BLaER1 treated with 17β-estradiol and CSF1 and Interleukin-3, amounts not matched to agents 10 nM and 100 nM (cell line): Measurements from ENCODE around the gene FASN.

ENCODE experiments used
- H3K27ac ChIP-seq, 11 experiments: shearing (Covaris generic); formaldehyde crosslinking; 2 replicates each; pipeline ENCODE4 v1.8.1; 2022
- H3K27me3 ChIP-seq, 11 experiments: shearing (Covaris generic); formaldehyde crosslinking; 2 replicates each; pipeline ENCODE4 v1.8.1; 2022
- H3K36me3 ChIP-seq, 11 experiments: shearing (Covaris generic); formaldehyde crosslinking; 2 replicates each; pipeline ENCODE4 v1.8.1; 2022
- H3K4me1 ChIP-seq, 10 experiments: shearing (Covaris generic); formaldehyde crosslinking; 2 replicates each; pipeline ENCODE4 v1.8.1; 2022
- H3K4me2 ChIP-seq, 11 experiments: shearing (Covaris generic); formaldehyde crosslinking; 2 replicates each; pipeline ENCODE4 v1.8.1; 2022
- H3K4me3 ChIP-seq, 10 experiments: shearing (Covaris generic); formaldehyde crosslinking; 2 replicates each; pipeline ENCODE4 v1.8.1; 2022
- H3K9ac ChIP-seq, 11 experiments: shearing (Covaris generic); formaldehyde crosslinking; 2 replicates each; pipeline ENCODE4 v1.8.1; 2022
- H3K9me3 ChIP-seq, 11 experiments: shearing (Covaris generic); formaldehyde crosslinking; replicated peaks in 1 of 11; 2 replicates each; pipeline ENCODE4 v1.8.1; 2022
- H4K20me1 ChIP-seq, 11 experiments: shearing (Covaris generic); formaldehyde crosslinking; 2 replicates each; pipeline ENCODE4 v1.8.1; 2022
- Cebpa-rat ChIP-seq, 11 experiments: shearing (Covaris generic); IDR thresholded peaks; 2 replicates each; pipeline ENCODE4 v1.8.1; 2022

The FASN gene

DNA sequence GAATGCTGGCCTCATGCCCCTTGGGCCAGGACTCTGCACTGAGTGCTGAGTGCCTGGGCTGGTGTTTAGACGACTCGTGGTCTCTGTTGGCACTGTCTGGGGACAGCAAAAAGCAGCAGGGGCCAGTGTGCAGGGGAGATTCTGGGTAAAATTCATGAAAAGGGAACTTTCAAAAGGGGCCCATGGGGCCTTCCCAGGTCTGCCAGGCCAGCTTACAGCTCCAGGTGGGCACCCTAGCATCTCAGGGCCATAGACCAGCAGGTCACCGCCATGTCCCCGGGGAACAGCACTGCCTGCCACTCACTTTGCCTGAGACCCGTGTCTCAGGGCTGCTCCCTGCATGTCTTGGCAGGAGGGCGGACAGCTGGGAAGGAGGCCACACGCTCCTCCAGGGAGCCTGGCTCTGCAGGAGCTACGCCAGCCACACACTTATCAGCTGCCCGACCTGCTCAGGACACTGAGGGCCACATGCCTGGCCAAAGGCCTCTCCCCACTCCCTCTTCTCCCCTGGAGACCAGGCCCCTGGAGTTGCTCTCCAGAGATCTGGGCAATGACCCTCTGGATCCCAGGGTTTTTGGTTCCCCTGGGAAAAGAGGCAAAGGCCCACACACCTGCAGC, 8.8 kb upstream of the FASN start:
- peak overlapping the region; percentile 64 to 80 (median 77) for H3K9ac ChIP-seq
- H3K4me3 ChIP-seq = peak overlapping the region; percentile 39 to 66 (median 55)
- H4K20me1 ChIP-seq = no peaks in the 10 kb centered on the region
- H3K27ac ChIP-seq = peak overlapping the region; percentile 74 to 89 (median 81)
- H3K4me1 ChIP-seq = peaks cover 47 to 74% (median 67%) of the 10 kb centered on the region in 10 experiments
- H3K9me3 ChIP-seq = no peaks in the 10 kb centered on the region
- no peaks in the 10 kb centered on the region for H3K27me3 ChIP-seq
- H3K4me2 ChIP-seq = peak overlapping the region; percentile 87 to 99 (median 95)
- no peak for TF ChIP-seq Cebpa-rat (IDR thresholded peaks at IDR 0.05)
- no peaks in the 10 kb centered on the region for H3K36me3 ChIP-seq

DNA sequence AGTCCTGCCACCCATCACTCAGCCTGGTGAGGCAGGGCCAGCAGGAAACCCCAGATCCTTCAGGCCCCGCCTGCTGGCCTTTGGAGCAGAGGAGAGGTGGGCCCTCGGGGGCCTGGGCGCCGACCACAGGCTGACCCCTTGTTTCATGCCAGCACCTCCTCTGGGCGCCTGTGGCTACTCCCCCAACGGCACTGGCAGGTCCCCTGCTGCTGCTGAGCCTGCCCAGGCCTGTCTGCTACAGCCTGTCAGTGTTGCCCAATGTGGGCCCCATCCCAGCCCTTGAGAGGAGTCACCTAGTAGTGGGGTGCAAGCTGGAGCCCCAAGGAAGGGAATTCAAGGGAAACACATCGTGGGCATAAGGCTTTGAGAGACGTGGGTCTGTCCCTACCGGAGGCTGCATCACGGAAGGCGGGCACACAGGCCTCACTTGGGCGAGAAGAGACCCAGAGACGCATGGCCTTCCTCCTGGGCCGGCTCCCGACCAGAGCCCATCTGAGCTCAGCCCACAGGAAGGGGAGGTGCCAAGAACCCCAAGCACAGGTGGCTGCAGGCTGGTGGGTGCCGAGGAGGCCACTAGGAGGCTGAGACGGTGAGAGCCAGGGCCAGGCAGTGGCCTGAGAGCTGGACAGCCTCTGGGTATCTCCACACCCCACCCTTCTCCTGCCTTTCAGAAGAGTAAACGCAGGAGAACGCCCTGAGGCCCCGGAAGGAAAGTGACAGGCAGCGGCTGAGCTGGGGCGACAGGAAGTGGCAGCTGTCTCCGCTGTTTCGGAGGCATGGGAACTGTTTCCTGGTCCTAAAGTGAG, 8.0 kb upstream of the FASN start:
- Histone ChIP-seq H3K36me3 (0 out of 22 replicates have a peak, but pooled peaks cover 0 to 4% (median 0%) of the 10 kb centered on the region in 11 experiments), H3K4me2 (peak overlapping the region; percentile 87 to 99 (median 95))

DNA sequence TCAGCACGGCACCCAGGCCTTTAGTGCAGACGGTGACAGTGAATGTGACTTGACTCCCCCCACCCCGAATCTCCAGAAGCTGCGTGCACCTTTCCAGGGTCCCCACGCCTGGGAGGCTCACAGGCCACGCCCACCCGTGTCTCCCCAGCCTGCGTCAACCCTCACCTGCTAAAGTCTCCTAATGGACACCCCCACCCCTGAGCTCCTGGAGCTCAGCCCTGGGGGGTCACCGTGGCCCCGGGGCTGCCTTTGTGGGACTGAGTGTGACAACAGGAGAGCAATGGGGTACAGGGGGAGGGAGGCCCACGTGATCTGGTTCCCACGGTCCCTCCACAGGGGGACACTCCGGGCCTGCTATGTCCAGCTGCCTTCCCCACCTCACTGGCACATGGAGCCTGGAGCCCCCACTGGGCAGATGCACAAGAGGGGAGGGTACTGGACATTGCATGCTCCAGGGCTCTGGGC, 7.4 kb upstream of the FASN start:
- Histone ChIP-seq H3K36me3 (peaks cover 0 to 7% (median 0%) of the 10 kb centered on the region in 11 experiments; a peak in 2 of 22 replicates), H3K4me2 (peak overlapping the region; percentile 87 to 99 (median 95)), H3K4me3 (peak overlapping the region; percentile 39 to 66 (median 55)), H4K20me1 (no peaks in the 10 kb centered on the region), H3K4me1 (peaks cover 57 to 87% (median 81%) of the 10 kb centered on the region in 10 experiments), H3K9ac (peak overlapping the region; percentile 64 to 80 (median 77)), H3K27ac (peak overlapping the region; percentile 74 to 89 (median 81)), H3K27me3 (no peaks in the 10 kb centered on the region), H3K9me3 (no peaks in the 10 kb centered on the region)
- TF ChIP-seq Cebpa-rat (IDR thresholded peaks at IDR 0.05) = no peak

More for the DNA sequence above, 8.0 kb upstream of the FASN start:
- Histone ChIP-seq H3K27me3 (no peaks in the 10 kb centered on the region), H4K20me1 (no peaks in the 10 kb centered on the region), H3K4me3 (peak overlapping the region; percentile 39 to 66 (median 55)), H3K4me1 (peaks cover 51 to 81% (median 74%) of the 10 kb centered on the region in 10 experiments), H3K27ac (peak overlapping the region; percentile 74 to 89 (median 81)), H3K9me3 (no peaks in the 10 kb centered on the region), H3K9ac (peak overlapping the region; percentile 64 to 80 (median 77))
- no peak for TF ChIP-seq Cebpa-rat (IDR thresholded peaks at IDR 0.05)

DNA sequence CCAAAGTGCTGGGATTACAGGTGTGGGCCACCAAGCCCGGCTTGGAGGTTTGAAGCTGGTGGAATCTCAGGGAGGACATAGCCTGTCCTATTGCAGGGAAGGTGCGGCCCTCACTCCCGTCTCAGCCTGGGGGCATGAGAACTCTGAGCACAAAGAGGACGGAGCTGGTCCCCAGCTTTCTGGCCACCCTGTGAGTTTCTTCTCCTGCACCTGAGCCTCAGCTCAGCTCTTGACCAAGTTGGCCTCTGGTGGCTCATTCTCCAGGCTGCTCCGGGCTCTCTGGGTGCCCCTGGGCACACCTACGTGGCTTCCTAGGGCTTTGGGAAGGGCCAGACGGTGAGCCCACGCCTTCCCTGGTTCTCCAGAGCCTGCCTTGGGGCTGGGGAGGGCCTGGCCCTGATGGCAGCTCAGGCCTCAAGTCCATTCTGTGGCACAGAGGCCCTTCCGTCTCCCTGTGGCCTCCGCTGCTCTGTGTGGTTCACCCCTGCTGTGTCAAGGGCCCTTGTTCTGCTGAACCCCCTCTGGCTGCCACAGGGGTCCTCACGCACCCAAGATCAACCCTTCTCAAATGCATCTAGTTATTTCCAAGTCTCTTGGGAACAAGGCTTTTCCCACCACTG, 6.9 kb upstream of the FASN start:
- no peak for TF ChIP-seq Cebpa-rat (IDR thresholded peaks at IDR 0.05)
- Histone ChIP-seq H3K4me3 (peak overlapping the region in 1 of 10 experiments; percentile 66; a peak in 1 of 20 replicates), H3K4me1 (peaks cover 63 to 93% (median 86%) of the 10 kb centered on the region in 10 experiments), H3K4me2 (peak overlapping the region; percentile 87 to 99 (median 95)), H4K20me1 (no peaks in the 10 kb centered on the region), H3K9ac (peak overlapping the region in 10 of 11 experiments; percentile 42 to 80 (median 76); a peak in 17 of 22 replicates), H3K27me3 (no peaks in the 10 kb centered on the region), H3K9me3 (no peaks in the 10 kb centered on the region), H3K36me3 (peaks cover 0 to 7% (median 0%) of the 10 kb centered on the region in 11 experiments; a peak in 2 of 22 replicates), H3K27ac (peak overlapping the region in 10 of 11 experiments; percentile 74 to 89 (median 82); a peak in 17 of 22 replicates)

DNA sequence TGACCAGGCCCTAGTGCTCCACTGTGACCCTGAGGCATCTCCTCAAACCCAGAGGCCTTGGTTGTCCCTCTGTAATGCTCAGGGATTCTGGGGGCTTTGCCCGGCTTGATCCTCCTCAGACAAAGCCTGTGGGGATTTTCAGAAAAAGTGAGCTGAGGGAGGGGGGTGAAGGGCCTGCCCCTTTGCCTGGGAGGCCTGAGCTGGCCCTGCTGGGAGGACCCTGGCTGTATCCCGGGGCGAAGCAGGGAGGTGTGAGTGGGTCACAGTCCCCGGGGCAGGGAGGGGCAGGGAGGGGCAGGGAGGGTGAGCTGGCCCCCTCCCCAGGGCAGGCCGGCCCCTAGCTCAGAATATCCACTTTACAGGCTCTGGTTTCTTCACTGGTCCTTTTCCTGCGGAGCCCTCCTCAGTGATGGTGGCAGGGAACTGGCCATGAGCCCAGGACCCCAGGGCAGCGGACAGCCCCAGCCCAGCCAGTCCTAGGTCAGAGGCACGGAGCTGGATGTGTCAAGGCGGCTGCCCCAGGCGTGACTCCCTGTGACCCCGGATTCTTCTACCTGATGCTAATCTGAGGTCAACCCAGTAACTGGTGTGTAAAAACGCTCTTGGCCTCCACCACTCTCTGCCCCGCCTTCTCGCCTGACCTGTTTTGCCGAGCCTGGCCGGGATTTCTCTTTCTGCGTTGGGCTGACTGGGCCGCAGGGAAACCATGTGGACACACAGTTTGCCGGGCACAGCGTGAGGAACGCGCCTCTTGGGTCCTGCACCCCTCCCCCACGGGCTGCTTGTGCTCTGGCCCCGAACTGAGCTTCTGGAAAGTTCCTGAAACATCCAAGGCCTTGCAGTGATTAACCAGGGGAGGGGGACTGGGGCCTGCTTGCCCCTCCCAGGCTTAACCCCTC, 5.8 kb upstream of the FASN start:
- Histone ChIP-seq H3K9ac (peak overlapping the region in 5 of 11 experiments; percentile 22 to 46 (median 29); a peak in 7 of 22 replicates), H3K27ac (peak overlapping the region in 7 of 11 experiments; percentile 15 to 83 (median 44); a peak in 10 of 22 replicates), H3K4me2 (peak overlapping the region in 8 of 11 experiments; percentile 11 to 93 (median 32); a peak in 9 of 22 replicates), H3K4me3 (no peak overlapping the region), H3K4me1 (peaks cover 67 to 96% (median 91%) of the 10 kb centered on the region in 10 experiments), H3K9me3 (no peaks in the 10 kb centered on the region), H4K20me1 (no peaks in the 10 kb centered on the region), H3K36me3 (peaks cover 0 to 7% (median 0%) of the 10 kb centered on the region in 11 experiments; a peak in 2 of 22 replicates), H3K27me3 (no peaks in the 10 kb centered on the region)
- TF ChIP-seq Cebpa-rat (IDR thresholded peaks at IDR 0.05) = no peak

DNA sequence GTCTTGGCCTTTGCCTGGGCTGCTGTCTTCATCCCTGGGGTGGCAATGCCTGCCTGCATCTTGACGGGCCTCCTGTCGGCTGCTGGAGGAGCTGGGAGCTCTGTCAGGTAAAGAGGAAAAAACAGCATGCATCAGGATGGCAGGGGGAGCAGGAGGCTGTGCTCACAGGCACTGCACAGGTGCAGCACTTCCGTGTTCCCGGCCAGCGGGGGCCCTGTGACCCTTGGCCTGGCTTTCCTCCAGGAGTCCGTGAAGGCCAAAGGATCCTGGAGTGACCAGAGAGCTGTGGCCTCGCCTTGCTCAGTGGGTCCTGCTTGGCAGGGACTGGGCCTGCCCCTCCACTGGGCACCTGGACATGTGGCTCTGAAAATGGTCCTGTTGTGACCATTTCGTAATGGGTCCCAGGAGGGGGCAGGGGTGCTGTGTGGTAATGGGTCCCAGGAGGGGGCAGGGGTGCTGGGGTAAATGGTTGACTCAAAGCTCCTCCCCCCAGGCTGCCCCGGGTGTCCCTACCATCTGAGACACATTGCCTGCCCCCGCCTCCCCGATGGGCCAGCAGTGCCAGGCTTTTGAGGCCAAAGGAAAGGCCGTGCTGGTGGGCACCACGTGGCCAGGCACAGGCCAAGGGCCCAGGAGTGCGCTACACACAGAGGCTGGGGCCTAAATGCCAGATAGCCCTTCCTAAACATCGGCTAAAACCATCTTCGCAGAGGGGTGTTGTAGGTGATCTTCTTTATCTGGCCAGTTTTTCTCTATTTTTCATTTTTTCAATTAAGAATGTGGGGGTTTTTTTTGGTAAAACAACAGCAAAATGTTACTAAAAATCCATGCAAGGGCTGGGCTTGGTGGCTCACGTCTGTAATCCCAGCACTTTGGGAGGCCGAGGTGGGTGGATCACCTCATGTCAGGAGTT, 4.0 kb upstream of the FASN start:
- Histone ChIP-seq H4K20me1 (peaks cover under 1 to 10% (median 8%) of the 10 kb centered on the region in 11 experiments; a peak in 20 of 22 replicates), H3K4me1 (peaks cover 51 to 79% (median 74%) of the 10 kb centered on the region in 10 experiments), H3K27ac (peak overlapping the region in 7 of 11 experiments; percentile 15 to 99 (median 42); a peak in 9 of 22 replicates), H3K4me2 (peak overlapping the region in 9 of 11 experiments; percentile 34 to 100 (median 100); a peak in 16 of 22 replicates), H3K9me3 (no peaks in the 10 kb centered on the region), H3K27me3 (no peaks in the 10 kb centered on the region), H3K4me3 (no peak overlapping the region), H3K36me3 (peaks cover 0 to 7% (median 0%) of the 10 kb centered on the region in 11 experiments; a peak in 2 of 22 replicates), H3K9ac (peak overlapping the region in 8 of 11 experiments; percentile 21 to 100 (median 38); a peak in 11 of 22 replicates)
- TF ChIP-seq Cebpa-rat (IDR thresholded peaks at IDR 0.05) = no peak

DNA sequence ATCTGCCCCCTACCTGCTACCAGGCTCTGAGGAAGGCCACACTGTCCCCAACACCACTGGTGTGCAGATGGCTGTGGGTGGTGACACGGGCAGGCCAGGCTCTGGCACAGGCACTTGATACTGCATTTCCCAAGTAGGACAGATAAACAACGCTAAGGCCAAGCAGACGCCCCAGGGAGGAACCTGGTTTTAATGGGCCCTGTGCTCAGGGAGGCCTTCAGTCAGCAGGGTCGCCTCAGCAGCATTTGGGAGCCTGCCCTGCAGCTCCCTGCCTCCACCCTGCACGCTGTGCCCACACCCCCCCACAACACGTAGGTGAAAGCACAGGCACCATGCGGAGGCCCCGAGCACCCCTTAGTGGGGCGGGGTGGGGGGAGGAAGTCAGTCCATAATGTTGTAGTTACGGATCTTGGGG, 3.3 kb upstream of the FASN start:
- Histone ChIP-seq H3K27me3 (no peaks in the 10 kb centered on the region), H3K9ac (peak overlapping the region in 8 of 11 experiments; percentile 21 to 100 (median 96); a peak in 7 of 22 replicates), H3K4me2 (peak overlapping the region in 9 of 11 experiments; percentile 95 to 100 (median 100); a peak in 16 of 22 replicates), H4K20me1 (peaks cover 7 to 17% (median 15%) of the 10 kb centered on the region in 11 experiments; a peak in 21 of 22 replicates), H3K4me1 (peaks cover 51 to 79% (median 74%) of the 10 kb centered on the region in 10 experiments), H3K9me3 (no peaks in the 10 kb centered on the region), H3K4me3 (no peak overlapping the region), H3K27ac (peak overlapping the region in 5 of 11 experiments; percentile 15 to 99 (median 93); a peak in 4 of 22 replicates), H3K36me3 (peaks cover 0 to 15% (median 5%) of the 10 kb centered on the region in 11 experiments; a peak in 18 of 22 replicates)
- no peak for TF ChIP-seq Cebpa-rat (IDR thresholded peaks at IDR 0.05)
